HG02852 (cell line): ENCODE data around the gene PLS1.

ENCODE experiments used
- ATAC-seq: cut with Tn5 transposase; IDR thresholded peaks from one replicate; pipeline ENCODE4 v1.9.1; 2021; ENCODE audit warnings: mild to moderate bottlenecking, moderate library complexity; ENCODE audit not compliant: unreplicated experiment

The PLS1 gene

GRCh38 chr3:142754494-142754893 is 158.3 kb downstream of the PLS1 start:
- no peak for ATAC-seq
